ENCODE results near the gene IL17D. TPM values are rescaled to one million over a fixed set of nuclear protein-coding genes. Genes with fewer than 3 reads are reported as not detected.

The IL17D gene
- total and polyA plus RNA-seq, 10 of the 15 experiments (the other 5 are each of a cell fraction or from before 2014, with no cell fraction given), result 0.03 to 1.6 (median 0.33) TPM

GRCh38 chr13:20718958-20719566 is 15.6 kb downstream of the IL17D start:
- BruUV-seq (replicated peaks), result no TSS peak
- no peak overlapping the region for H3K27ac ChIP-seq (ENCODE audit: control insufficient read depth, insufficient read depth)
- H3K4me2 ChIP-seq (ENCODE audit: control insufficient read depth, insufficient read depth), result no peak overlapping the region
- H3K9ac ChIP-seq (ENCODE audit: control insufficient read depth, insufficient read depth, low read length), result no peak overlapping the region
- H3K36me3 ChIP-seq (ENCODE audit: control insufficient read depth in 2 of 2, insufficient read depth in 2 of 2, low read length in 1 of 2), result no peaks in the 10 kb centered on the region
- ChIA-PET SMC1A (ENCODE audit: uncharacterized antibody, unreplicated experiment) (no interaction called here), RAD21 (ENCODE audit: unreplicated experiment) (no interaction called here), CTCF (no interaction called here), POLR2A (no interaction called here)
- DNase-seq (ENCODE audit: low read depth, low spot score) (no peak), FAIRE-seq (no peak), ATAC-seq (no peak)
- TF ChIP-seq RAD21 (IDR thresholded peaks at IDR 0.05; ENCODE audit: insufficient read depth, low read depth, low read length) (no peak), BCL3 (IDR thresholded peaks at IDR 0.05; ENCODE audit: borderline replicate concordance, insufficient read depth, low read depth, low read length, poor library complexity, severe bottlenecking) (peak; percentile 54)
- H3K27me3 ChIP-seq (replicated peaks in 1 of 2; ENCODE audit: control insufficient read depth in 2 of 2, insufficient read depth in 2 of 2, low read length in 1 of 2), result peaks cover 0 to 3% of the 10 kb centered on the region in 2 experiments; a peak in 3 of 4 replicates
- H3K79me2 ChIP-seq (ENCODE audit: control insufficient read depth, insufficient read depth, low read length), result no peaks in the 10 kb centered on the region
- no peaks in the 10 kb centered on the region for H4K20me1 ChIP-seq (ENCODE audit: control insufficient read depth, insufficient read depth)
- WGBS (ENCODE audit: insufficient coverage, insufficient replicate concordance, low lambda C conversion rate, missing lambda C conversion rate), result 72% methylated on average over 12 of the region's 12 CpGs
- H3K9me3 ChIP-seq (replicated peaks; ENCODE audit: control insufficient read depth, insufficient read depth, low read length), result no peaks in the 10 kb centered on the region
- no peak overlapping the region for H3K4me3 ChIP-seq
- H2AFZ ChIP-seq (ENCODE audit: control insufficient read depth, low read depth, low read length), result no peak overlapping the region
- intact Hi-C loops (cut with micrococcal nuclease; ENCODE audit: unreplicated experiment) (no loop called here), in situ Hi-C loops (cut with MboI) (no loop called here)
- no peaks in the 10 kb centered on the region for H3K4me1 ChIP-seq (ENCODE audit: control insufficient read depth, insufficient read depth, low read length)

DNA sequence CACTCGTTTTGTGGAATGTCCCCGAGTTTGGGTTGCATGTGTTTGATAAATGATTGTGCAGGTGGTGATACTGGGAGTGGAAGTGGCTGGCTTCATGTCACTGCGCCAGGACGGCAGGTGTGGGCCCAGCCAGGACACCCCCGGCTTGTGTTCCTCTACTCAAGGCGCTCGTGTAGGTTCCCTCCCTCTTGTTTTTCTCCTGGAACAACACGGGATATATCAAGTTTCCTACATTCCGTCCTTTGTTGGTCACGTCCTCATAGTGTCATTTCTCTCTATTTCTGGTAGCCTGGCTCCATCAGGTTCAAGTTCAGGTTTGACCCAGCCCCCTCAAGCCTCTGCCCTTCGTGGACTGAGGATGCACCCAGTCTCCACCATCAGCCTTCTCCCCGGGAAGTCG is 16.3 kb downstream of the IL17D start:
- Histone ChIP-seq H3K9ac (ENCODE audit: control insufficient read depth, insufficient read depth, low read length) (no peak overlapping the region), H4K20me1 (ENCODE audit: control insufficient read depth, insufficient read depth) (no peaks in the 10 kb centered on the region), H2AFZ (ENCODE audit: control insufficient read depth, low read depth, low read length) (no peak overlapping the region), H3K79me2 (ENCODE audit: control insufficient read depth, insufficient read depth, low read length) (no peaks in the 10 kb centered on the region), H3K4me2 (ENCODE audit: control insufficient read depth, insufficient read depth) (no peak overlapping the region), H3K9me3 (replicated peaks; ENCODE audit: control insufficient read depth, insufficient read depth, low read length) (no peaks in the 10 kb centered on the region), H3K4me1 (ENCODE audit: control insufficient read depth, insufficient read depth, low read length) (no peaks in the 10 kb centered on the region), H3K4me3 (no peak overlapping the region), H3K27ac (ENCODE audit: control insufficient read depth, insufficient read depth) (no peak overlapping the region), H3K36me3 (ENCODE audit: control insufficient read depth in 2 of 2, insufficient read depth in 2 of 2, low read length in 1 of 2) (no peaks in the 10 kb centered on the region), H3K27me3 (replicated peaks in 1 of 2; ENCODE audit: control insufficient read depth in 2 of 2, insufficient read depth in 2 of 2, low read length in 1 of 2) (peaks cover 0 to 3% of the 10 kb centered on the region in 2 experiments; a peak in 3 of 4 replicates)
- in situ Hi-C loops (cut with MboI), result no loop called here
- ChIA-PET SMC1A (ENCODE audit: uncharacterized antibody, unreplicated experiment) (no interaction called here), CTCF (no interaction called here), POLR2A (no interaction called here), RAD21 (ENCODE audit: unreplicated experiment) (no interaction called here)
- no TSS peak for BruUV-seq (replicated peaks)
- ATAC-seq (no peak), FAIRE-seq (no peak), DNase-seq (ENCODE audit: low read depth, low spot score) (no peak)
- intact Hi-C loops (cut with micrococcal nuclease; ENCODE audit: unreplicated experiment), result no loop called here
- WGBS (ENCODE audit: insufficient coverage, insufficient replicate concordance, low lambda C conversion rate, missing lambda C conversion rate), result 71% methylated on average over 13 of the region's 13 CpGs
- TF ChIP-seq, protein P1, sequence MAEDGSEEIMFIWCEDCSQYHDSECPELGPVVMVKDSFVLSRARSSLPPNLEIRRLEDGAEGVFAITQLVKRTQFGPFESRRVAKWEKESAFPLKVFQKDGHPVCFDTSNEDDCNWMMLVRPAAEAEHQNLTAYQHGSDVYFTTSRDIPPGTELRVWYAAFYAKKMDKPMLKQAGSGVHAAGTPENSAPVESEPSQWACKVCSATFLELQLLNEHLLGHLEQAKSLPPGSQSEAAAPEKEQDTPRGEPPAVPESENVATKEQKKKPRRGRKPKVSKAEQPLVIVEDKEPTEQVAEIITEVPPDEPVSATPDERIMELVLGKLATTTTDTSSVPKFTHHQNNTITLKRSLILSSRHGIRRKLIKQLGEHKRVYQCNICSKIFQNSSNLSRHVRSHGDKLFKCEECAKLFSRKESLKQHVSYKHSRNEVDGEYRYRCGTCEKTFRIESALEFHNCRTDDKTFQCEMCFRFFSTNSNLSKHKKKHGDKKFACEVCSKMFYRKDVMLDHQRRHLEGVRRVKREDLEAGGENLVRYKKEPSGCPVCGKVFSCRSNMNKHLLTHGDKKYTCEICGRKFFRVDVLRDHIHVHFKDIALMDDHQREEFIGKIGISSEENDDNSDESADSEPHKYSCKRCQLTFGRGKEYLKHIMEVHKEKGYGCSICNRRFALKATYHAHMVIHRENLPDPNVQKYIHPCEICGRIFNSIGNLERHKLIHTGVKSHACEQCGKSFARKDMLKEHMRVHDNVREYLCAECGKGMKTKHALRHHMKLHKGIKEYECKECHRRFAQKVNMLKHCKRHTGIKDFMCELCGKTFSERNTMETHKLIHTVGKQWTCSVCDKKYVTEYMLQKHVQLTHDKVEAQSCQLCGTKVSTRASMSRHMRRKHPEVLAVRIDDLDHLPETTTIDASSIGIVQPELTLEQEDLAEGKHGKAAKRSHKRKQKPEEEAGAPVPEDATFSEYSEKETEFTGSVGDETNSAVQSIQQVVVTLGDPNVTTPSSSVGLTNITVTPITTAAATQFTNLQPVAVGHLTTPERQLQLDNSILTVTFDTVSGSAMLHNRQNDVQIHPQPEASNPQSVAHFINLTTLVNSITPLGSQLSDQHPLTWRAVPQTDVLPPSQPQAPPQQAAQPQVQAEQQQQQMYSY (CRISPR knock-in tag; IDR thresholded peaks at IDR 0.05), result no peak
- TF ChIP-seq FOXM1 (IDR thresholded peaks at IDR 0.05; ENCODE audit: low read depth, low read length), result no peak
- no peak for TF ChIP-seq PML (IDR thresholded peaks at IDR 0.05; ENCODE audit: low read length)
- no peak for TF ChIP-seq SP1 (IDR thresholded peaks at IDR 0.05; ENCODE audit: low read depth, low read length)
- TF ChIP-seq BHLHE40 (IDR thresholded peaks at IDR 0.05; ENCODE audit: borderline replicate concordance in 1 of 2, low read depth in 2 of 2, low read length in 1 of 2), result no peak
- no peak for TF ChIP-seq ZNF24 (IDR thresholded peaks at IDR 0.05)
- TF ChIP-seq HCFC1 (IDR thresholded peaks at IDR 0.05; ENCODE audit: low read length), result no peak
- TF ChIP-seq, protein P2, sequence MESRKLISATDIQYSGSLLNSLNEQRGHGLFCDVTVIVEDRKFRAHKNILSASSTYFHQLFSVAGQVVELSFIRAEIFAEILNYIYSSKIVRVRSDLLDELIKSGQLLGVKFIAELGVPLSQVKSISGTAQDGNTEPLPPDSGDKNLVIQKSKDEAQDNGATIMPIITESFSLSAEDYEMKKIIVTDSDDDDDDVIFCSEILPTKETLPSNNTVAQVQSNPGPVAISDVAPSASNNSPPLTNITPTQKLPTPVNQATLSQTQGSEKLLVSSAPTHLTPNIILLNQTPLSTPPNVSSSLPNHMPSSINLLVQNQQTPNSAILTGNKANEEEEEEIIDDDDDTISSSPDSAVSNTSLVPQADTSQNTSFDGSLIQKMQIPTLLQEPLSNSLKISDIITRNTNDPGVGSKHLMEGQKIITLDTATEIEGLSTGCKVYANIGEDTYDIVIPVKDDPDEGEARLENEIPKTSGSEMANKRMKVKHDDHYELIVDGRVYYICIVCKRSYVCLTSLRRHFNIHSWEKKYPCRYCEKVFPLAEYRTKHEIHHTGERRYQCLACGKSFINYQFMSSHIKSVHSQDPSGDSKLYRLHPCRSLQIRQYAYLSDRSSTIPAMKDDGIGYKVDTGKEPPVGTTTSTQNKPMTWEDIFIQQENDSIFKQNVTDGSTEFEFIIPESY (IDR thresholded peaks at IDR 0.05), result no peak
- no peak for TF ChIP-seq GABPA (IDR thresholded peaks at IDR 0.05; ENCODE audit: low read depth)
